ENCODE data around the gene FLRT3.

DNA sequence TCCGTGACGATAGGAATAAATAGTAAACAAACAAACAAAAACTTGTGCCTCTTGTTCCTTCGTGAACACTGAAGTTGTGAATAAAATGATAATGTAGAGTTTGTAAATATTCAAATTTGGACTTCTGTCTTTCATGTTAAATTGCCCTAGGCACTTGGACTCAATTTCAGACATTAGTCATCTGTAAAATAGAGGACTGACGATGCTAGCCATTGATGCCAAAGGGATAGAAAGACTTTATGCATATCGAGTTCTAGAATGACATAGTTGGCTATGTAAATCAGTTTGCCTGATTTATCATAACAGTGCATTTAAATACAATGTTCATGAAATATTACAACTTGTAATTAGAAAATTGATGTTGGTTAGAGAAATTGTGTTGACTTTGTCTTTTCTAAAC is 45.9 kb upstream of the FLRT3 start:
- TF ChIP-seq, protein P1, sequence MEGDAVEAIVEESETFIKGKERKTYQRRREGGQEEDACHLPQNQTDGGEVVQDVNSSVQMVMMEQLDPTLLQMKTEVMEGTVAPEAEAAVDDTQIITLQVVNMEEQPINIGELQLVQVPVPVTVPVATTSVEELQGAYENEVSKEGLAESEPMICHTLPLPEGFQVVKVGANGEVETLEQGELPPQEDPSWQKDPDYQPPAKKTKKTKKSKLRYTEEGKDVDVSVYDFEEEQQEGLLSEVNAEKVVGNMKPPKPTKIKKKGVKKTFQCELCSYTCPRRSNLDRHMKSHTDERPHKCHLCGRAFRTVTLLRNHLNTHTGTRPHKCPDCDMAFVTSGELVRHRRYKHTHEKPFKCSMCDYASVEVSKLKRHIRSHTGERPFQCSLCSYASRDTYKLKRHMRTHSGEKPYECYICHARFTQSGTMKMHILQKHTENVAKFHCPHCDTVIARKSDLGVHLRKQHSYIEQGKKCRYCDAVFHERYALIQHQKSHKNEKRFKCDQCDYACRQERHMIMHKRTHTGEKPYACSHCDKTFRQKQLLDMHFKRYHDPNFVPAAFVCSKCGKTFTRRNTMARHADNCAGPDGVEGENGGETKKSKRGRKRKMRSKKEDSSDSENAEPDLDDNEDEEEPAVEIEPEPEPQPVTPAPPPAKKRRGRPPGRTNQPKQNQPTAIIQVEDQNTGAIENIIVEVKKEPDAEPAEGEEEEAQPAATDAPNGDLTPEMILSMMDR (IDR thresholded peaks at IDR 0.05 in 8 of 11, conservative IDR thresholded peaks at IDR 0.05 in 3 of 11), result no peak
- TF ChIP-seq POLR2AphosphoS5 (IDR thresholded peaks at IDR 0.05), result no peak
- no peak for TF ChIP-seq POLR2A (IDR thresholded peaks at IDR 0.05)

Measured in spleen (tissue), 7 donors.